ENCODE data around the gene PAPPA2.
"Not testable (repeated sequence)": the region's sequence is repeated elsewhere in the genome, so short reads cannot be mapped to it uniquely, and the experiment has no call there.

GRCh38 chr1:176451741-176452140 is 11.2 kb upstream of the PAPPA2 start:
- TF ChIP-seq CTCF (IDR thresholded peaks at IDR 0.05; ENCODE audit: low read depth, low read length); EZH2phosphoT487 (IDR thresholded peaks at IDR 0.05; ENCODE audit: low read depth): not testable (repeated sequence)

Measured in OCI-LY3 (cell line).